Mammary epithelial cell (primary cell): ENCODE results near the gene HYAL3.

Source experiments
- CTCF ChIP-seq, 2 donors: IDR thresholded peaks in 1 of 2; conservative IDR thresholded peaks in 1 of 2; 2 replicates each; pipeline ENCODE4 v1.5.1; 2011 to 2012; ENCODE audit warnings: inconsistent platforms in 2 of 2, low read length in 2 of 2, mild to moderate bottlenecking in 2 of 2, control low read depth in 1 of 2, low read depth in 1 of 2; ENCODE audit not compliant: insufficient read depth in 1 of 2; ENCODE audit errors: extremely low read depth in 1 of 2
- EZH2 ChIP-seq: IDR thresholded peaks from 2 replicates; pipeline ENCODE4 v1.6.1; 2012; ENCODE audit warnings: low read length, inconsistent platforms, borderline replicate concordance

- no peak for TF ChIP-seq CTCF (conservative IDR thresholded peaks at IDR 0.05 in 1 of 2, IDR thresholded peaks at IDR 0.05 in 1 of 2; ENCODE audit: extremely low read depth in 1 of 2, insufficient read depth in 1 of 2, low read depth in 1 of 2, low read length in 2 of 2)
- no peak for TF ChIP-seq EZH2
These were observed 378 bp upstream of the HYAL3 start for GRCh38 chr3:50299638-50299928.
